ENCODE data around the gene PPCDC. TPM values are rescaled to one million over a fixed set of nuclear protein-coding genes. Genes with fewer than 3 reads are reported as not detected.
"Not testable (repeated sequence)": the region's sequence is repeated elsewhere in the genome, so short reads cannot be mapped to it uniquely, and the experiment has no call there.

The PPCDC gene
- total RNA-seq, 1 experiment from 2014 or later: 18.0 TPM

DNA sequence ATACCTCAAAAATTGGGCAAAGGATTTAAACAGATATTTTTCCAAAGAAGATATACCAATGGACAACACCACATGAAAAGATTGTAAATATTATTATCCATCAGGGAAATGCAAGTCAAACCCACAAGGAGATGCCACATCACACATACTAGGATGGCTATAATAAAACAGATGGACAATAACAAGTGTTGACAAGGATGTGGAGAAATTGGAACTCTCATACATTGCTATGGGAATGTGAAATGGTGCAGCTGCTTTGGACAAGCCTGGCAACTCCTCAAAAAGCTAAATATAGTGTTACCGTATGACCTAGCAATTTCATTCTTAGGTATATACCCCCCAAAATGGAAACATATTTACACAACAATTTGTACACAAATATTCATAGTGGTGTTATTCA, 59.3 kb downstream of the PPCDC start:
- ChIA-PET POLR2A (no interaction called here), CTCF (no interaction called here), RAD21 (ENCODE audit: low non-redundant PET in 1 of 2, low total read pairs in 2 of 2, uncharacterized antibody in 2 of 2, unreplicated experiment in 2 of 2) (no interaction called here)
- no peaks in the 10 kb centered on the region; a peak in 1 of 4 replicates for H3K4me1 ChIP-seq (ENCODE audit: control insufficient read depth in 1 of 2, insufficient read depth in 2 of 2, low read length in 2 of 2)
- no TSS peak for BruUV-seq (replicated peaks)
- H3K4me2 ChIP-seq (ENCODE audit: low read length): no peak overlapping the region
- DNase-seq (ENCODE audit: low read depth, low spot score): no peak
- no peaks in the 10 kb centered on the region for H3K79me2 ChIP-seq (ENCODE audit: insufficient read depth, low read length)
- H3K4me3 ChIP-seq (replicated peaks in 1 of 2; ENCODE audit: low read depth in 1 of 2, low read length in 2 of 2): no peak overlapping the region
- no peaks in the 10 kb centered on the region for H3K27me3 ChIP-seq (ENCODE audit: insufficient read depth, low read length)
- H2AFZ ChIP-seq (ENCODE audit: low read depth, low read length, poor library complexity, severe bottlenecking): no peak overlapping the region
- TF ChIP-seq POLR2AphosphoS5 (IDR thresholded peaks at IDR 0.05; ENCODE audit: low read depth, low read length) (no peak), POLR2A (IDR thresholded peaks at IDR 0.05; ENCODE audit: borderline replicate concordance, extremely low read depth, insufficient read depth, insufficient read length) (no peak), ELF1 (IDR thresholded peaks at IDR 0.05; ENCODE audit: borderline replicate concordance, low read depth) (no peak), CBX3 (IDR thresholded peaks at IDR 0.05; ENCODE audit: low read depth) (no peak), CEBPB (IDR thresholded peaks at IDR 0.05; ENCODE audit: low read depth) (no peak), YY1 (IDR thresholded peaks at IDR 0.05; ENCODE audit: extremely low read depth, insufficient replicate concordance, low read depth, low read length) (no peak), ZFX (IDR thresholded peaks at IDR 0.05) (no peak), EZH2phosphoT487 (IDR thresholded peaks at IDR 0.05; ENCODE audit: borderline replicate concordance) (no peak), SRF (IDR thresholded peaks at IDR 0.05; ENCODE audit: low read depth) (no peak), SP1 (IDR thresholded peaks at IDR 0.05; ENCODE audit: low read depth) (no peak), FOSL1 (IDR thresholded peaks at IDR 0.05; ENCODE audit: low read depth) (no peak), EZH2 (IDR thresholded peaks at IDR 0.05) (no peak)
- TF ChIP-seq, protein P1, sequence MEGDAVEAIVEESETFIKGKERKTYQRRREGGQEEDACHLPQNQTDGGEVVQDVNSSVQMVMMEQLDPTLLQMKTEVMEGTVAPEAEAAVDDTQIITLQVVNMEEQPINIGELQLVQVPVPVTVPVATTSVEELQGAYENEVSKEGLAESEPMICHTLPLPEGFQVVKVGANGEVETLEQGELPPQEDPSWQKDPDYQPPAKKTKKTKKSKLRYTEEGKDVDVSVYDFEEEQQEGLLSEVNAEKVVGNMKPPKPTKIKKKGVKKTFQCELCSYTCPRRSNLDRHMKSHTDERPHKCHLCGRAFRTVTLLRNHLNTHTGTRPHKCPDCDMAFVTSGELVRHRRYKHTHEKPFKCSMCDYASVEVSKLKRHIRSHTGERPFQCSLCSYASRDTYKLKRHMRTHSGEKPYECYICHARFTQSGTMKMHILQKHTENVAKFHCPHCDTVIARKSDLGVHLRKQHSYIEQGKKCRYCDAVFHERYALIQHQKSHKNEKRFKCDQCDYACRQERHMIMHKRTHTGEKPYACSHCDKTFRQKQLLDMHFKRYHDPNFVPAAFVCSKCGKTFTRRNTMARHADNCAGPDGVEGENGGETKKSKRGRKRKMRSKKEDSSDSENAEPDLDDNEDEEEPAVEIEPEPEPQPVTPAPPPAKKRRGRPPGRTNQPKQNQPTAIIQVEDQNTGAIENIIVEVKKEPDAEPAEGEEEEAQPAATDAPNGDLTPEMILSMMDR (IDR thresholded peaks at IDR 0.05 in 2 of 3, conservative IDR thresholded peaks at IDR 0.05 in 1 of 3; ENCODE audit: borderline replicate concordance in 1 of 3, insufficient read depth in 1 of 3, low read depth in 2 of 3, low read length in 2 of 3): no peak
- no peak overlapping the region for H3K9ac ChIP-seq (ENCODE audit: low read length)
- no peaks in the 10 kb centered on the region for H3K36me3 ChIP-seq (ENCODE audit: control insufficient read depth in 1 of 2, insufficient read depth in 2 of 2, low read length in 2 of 2)
- no peaks in the 10 kb centered on the region for H4K20me1 ChIP-seq (ENCODE audit: insufficient read depth)
- H3K27ac ChIP-seq (ENCODE audit: low read depth, low read length): no peak overlapping the region
- no peak for ATAC-seq
- H3K9me2 ChIP-seq (ENCODE audit: insufficient read depth): no peaks in the 10 kb centered on the region
- H3K9me3 ChIP-seq (ENCODE audit: control insufficient read depth in 1 of 2, insufficient read depth in 1 of 2, low read depth in 1 of 2, low read length in 2 of 2): no peaks in the 10 kb centered on the region
- intact Hi-C loops (cut with micrococcal nuclease): no loop called here

DNA sequence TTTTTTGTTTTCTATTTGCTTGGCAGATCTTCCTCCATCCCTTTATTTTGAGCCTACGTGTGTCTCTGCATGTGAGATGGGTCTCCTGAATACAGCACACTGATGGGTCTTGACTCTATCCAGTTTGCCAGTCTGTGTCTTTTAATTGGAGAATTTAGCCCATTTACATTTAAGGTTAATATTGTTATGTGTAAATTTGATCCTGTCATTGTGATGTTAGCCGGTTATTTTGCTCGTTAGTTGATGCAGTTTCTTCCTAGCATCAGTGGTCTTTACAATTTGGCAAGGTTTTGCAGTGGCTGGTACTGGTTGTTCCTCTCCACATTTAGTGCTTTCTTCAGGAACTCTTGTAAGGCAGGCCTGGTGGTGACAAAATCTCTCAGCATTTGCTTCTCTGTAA, 62.3 kb downstream of the PPCDC start:
- DNase-seq (ENCODE audit: low read depth, low spot score); H3K4me3 ChIP-seq (replicated peaks in 1 of 2; ENCODE audit: low read depth in 1 of 2, low read length in 2 of 2); POLR2A ChIA-PET; ATAC-seq; H3K4me2 ChIP-seq (ENCODE audit: low read length); intact Hi-C loops (cut with micrococcal nuclease); H3K79me2 ChIP-seq (ENCODE audit: insufficient read depth, low read length); H3K4me1 ChIP-seq (ENCODE audit: control insufficient read depth in 1 of 2, insufficient read depth in 2 of 2, low read length in 2 of 2); BruUV-seq (replicated peaks); CTCF ChIA-PET; RAD21 ChIA-PET (ENCODE audit: low non-redundant PET in 1 of 2, low total read pairs in 2 of 2, uncharacterized antibody in 2 of 2, unreplicated experiment in 2 of 2); H3K9me2 ChIP-seq (ENCODE audit: insufficient read depth); H3K36me3 ChIP-seq (ENCODE audit: control insufficient read depth in 1 of 2, insufficient read depth in 2 of 2, low read length in 2 of 2); H3K9ac ChIP-seq (ENCODE audit: low read length); H3K9me3 ChIP-seq (ENCODE audit: control insufficient read depth in 1 of 2, insufficient read depth in 1 of 2, low read depth in 1 of 2, low read length in 2 of 2); H2AFZ ChIP-seq (ENCODE audit: low read depth, low read length, poor library complexity, severe bottlenecking); H4K20me1 ChIP-seq (ENCODE audit: insufficient read depth); H3K27me3 ChIP-seq (ENCODE audit: insufficient read depth, low read length); H3K27ac ChIP-seq (ENCODE audit: low read depth, low read length): not testable (repeated sequence)
